HuH-7.5 (cell line): ENCODE data around the gene FIZ1.

Source experiments
- DNase-seq: peaks from one replicate; pipeline ENCODE4 v3.0.0; 2011; ENCODE audit warnings: low spot score

Gene FIZ1

GRCh38 chr19:55635856-55636440 is 36.6 kb upstream of the FIZ1 start:
- no peak for DNase-seq

GRCh38 chr19:55635334-55635717 is 36.0 kb upstream of the FIZ1 start:
- DNase-seq = no peak

- DNase-seq = no peak
Measured at GRCh38 chr19:55633861-55634260, 34.5 kb upstream of the FIZ1 start.

- no peak for DNase-seq
Measured at GRCh38 chr19:55632463-55632834, 33.1 kb upstream of the FIZ1 start.

GRCh38 chr19:55626350-55626749 is 27.0 kb upstream of the FIZ1 start:
- DNase-seq = no peak

- DNase-seq = no peak
Measured at GRCh38 chr19:55625004-55625326, 25.6 kb upstream of the FIZ1 start.

- peak; percentile 94 for DNase-seq
Measured at GRCh38 chr19:55624109-55625003, 25.0 kb upstream of the FIZ1 start, which contains the start of gene ZNF784. Gene ZNF784, minus strand, starts transcription at chr19:55624566. Its CDS starts 5 bp downstream, at chr19:55624561.

GRCh38 chr19:55623561-55623960 is 24.2 kb upstream of the FIZ1 start:
- no peak for DNase-seq

GRCh38 chr19:55623130-55623529 is 23.8 kb upstream of the FIZ1 start:
- no peak for DNase-seq

- DNase-seq = no peak
Measured at GRCh38 chr19:55622242-55622969, 23.1 kb upstream of the FIZ1 start.

GRCh38 chr19:55621673-55622231 is 22.4 kb upstream of the FIZ1 start:
- DNase-seq = no peak

- DNase-seq = no peak
Measured at GRCh38 chr19:55621205-55621672, 21.9 kb upstream of the FIZ1 start.

- DNase-seq = no peak
Measured at GRCh38 chr19:55620410-55621204, 21.3 kb upstream of the FIZ1 start.

- no peak for DNase-seq
Measured at GRCh38 chr19:55619286-55619685, 20.0 kb upstream of the FIZ1 start.

- no peak for DNase-seq
Measured at GRCh38 chr19:55618426-55618825, 19.1 kb upstream of the FIZ1 start.

- no peak for DNase-seq
Measured at GRCh38 chr19:55617426-55617825, 18.1 kb upstream of the FIZ1 start.

GRCh38 chr19:55616395-55616875 is 17.1 kb upstream of the FIZ1 start:
- no peak for DNase-seq

GRCh38 chr19:55615543-55616394 is 16.5 kb upstream of the FIZ1 start:
- DNase-seq = no peak

- DNase-seq = no peak
Measured at GRCh38 chr19:55614711-55615542, 15.6 kb upstream of the FIZ1 start.
